IMR-90 (cell line): ENCODE results near the gene OXLD1. TPM values are rescaled to one million over a fixed set of nuclear protein-coding genes. Genes with fewer than 3 reads are reported as not detected.

ENCODE experiments used
- ATAC-seq: fragments of 200-7000 bp; cut with Tn5 transposase; 2 replicates; pipeline ENCODE4 v1.9.1; 2020; ENCODE audit warnings: low read depth, mild to moderate bottlenecking, moderate library complexity
- BruUV-seq: library from RNA; stranded (reverse); fragments of 400-500 nt; replicated peaks from 2 replicates; lab custom pipeline; 2021; lab: Mats Ljungman, UMichigan
- CTCF ChIA-PET: fragments of 300-600 bp; formaldehyde crosslinking; extraction: SDS; loops from one replicate; lab custom pipeline; 2021; ENCODE audit warnings: antibody characterized with exemption; lab: Yijun Ruan, JAX
- POLR2A ChIA-PET: fragments of 300-600 bp; sonication (Branson Sonifier 250); formaldehyde crosslinking; loops from one replicate; lab custom pipeline; 2022; ENCODE audit warnings: antibody characterized with exemption; ENCODE audit not compliant: unreplicated experiment; lab: Charles Lee
- DNase-seq: peaks from one replicate; pipeline ENCODE4 v3.0.0; 2013
- H2AFZ ChIP-seq: replicated peaks from 2 replicates; pipeline ENCODE3; 2013; ENCODE audit warnings: low read length, mild to moderate bottlenecking; ENCODE audit not compliant: poor library complexity
- H2AK5ac ChIP-seq: 2 replicates; pipeline ENCODE4 v1.6.1; 2013; ENCODE audit warnings: low read depth, low read length, inconsistent platforms
- H2AK9ac ChIP-seq: replicated peaks from 2 replicates; pipeline ENCODE3; 2013; ENCODE audit warnings: mild to moderate bottlenecking, low read depth, low read length, moderate library complexity; ENCODE audit not compliant: poor library complexity
- H2BK120ac ChIP-seq: 2 replicates; pipeline ENCODE4 v1.6.1; 2013; ENCODE audit warnings: low read depth, low read length, inconsistent platforms
- H2BK15ac ChIP-seq: 3 replicates; pipeline ENCODE4 v1.6.1; 2013; ENCODE audit warnings: low read depth, low read length, inconsistent platforms
- H2BK20ac ChIP-seq: 2 replicates; pipeline ENCODE4 v1.6.1; 2013; ENCODE audit warnings: low read depth, mild to moderate bottlenecking, inconsistent platforms, low read length, moderate library complexity
- H2BK5ac ChIP-seq: 2 replicates; pipeline ENCODE4 v1.6.1; 2013; ENCODE audit warnings: mild to moderate bottlenecking, low read depth, low read length, inconsistent platforms; ENCODE audit not compliant: poor library complexity, severe bottlenecking
- H3K14ac ChIP-seq: replicated peaks from 2 replicates; pipeline ENCODE4 v1.6.1; 2013; ENCODE audit warnings: low read depth, low read length, inconsistent platforms
- H3K18ac ChIP-seq: 2 replicates; pipeline ENCODE4 v1.6.1; 2013; ENCODE audit warnings: low read depth, low read length, control low read depth
- H3K23ac ChIP-seq: 2 replicates; pipeline ENCODE4 v1.6.1; 2013; ENCODE audit warnings: low read depth, low read length, inconsistent platforms
- H3K27ac ChIP-seq: 2 replicates; pipeline ENCODE4 v1.5.1; 2013; ENCODE audit warnings: mild to moderate bottlenecking, control low read depth, low read length; ENCODE audit not compliant: insufficient read depth
- H3K27me3 ChIP-seq: 2 replicates; pipeline ENCODE4 v1.6.1; 2013; ENCODE audit warnings: low read length; ENCODE audit not compliant: control insufficient read depth, insufficient read depth
- H3K36me3 ChIP-seq: 2 replicates; pipeline ENCODE4 v1.6.1; 2013; ENCODE audit warnings: low read length, mixed read lengths; ENCODE audit not compliant: control insufficient read depth, insufficient read depth
- H3K4ac ChIP-seq: 2 replicates; pipeline ENCODE4 v1.6.1; 2013; ENCODE audit warnings: low read depth, low read length, inconsistent platforms
- H3K4me1 ChIP-seq: 2 replicates; pipeline ENCODE4 v1.6.1; 2013; ENCODE audit warnings: low read length, mixed read lengths; ENCODE audit not compliant: control insufficient read depth, insufficient read depth
- H3K4me2 ChIP-seq: 2 replicates; pipeline ENCODE4 v1.6.1; 2013; ENCODE audit warnings: low read depth, mild to moderate bottlenecking, control low read depth, low read length, moderate library complexity
- H3K4me3 ChIP-seq: 2 replicates; pipeline ENCODE4 v1.5.1; 2013; ENCODE audit warnings: low read depth, mild to moderate bottlenecking, control low read depth, low read length, moderate library complexity; ENCODE audit not compliant: insufficient read depth
- H3K56ac ChIP-seq: 2 replicates; pipeline ENCODE4 v1.6.1; 2013; ENCODE audit warnings: low read length, inconsistent platforms; ENCODE audit not compliant: insufficient read depth; ENCODE audit errors: extremely low read depth
- H3K79me1 ChIP-seq, 2 experiments: 2 replicates each; pipeline ENCODE4 v1.6.1; 2013; ENCODE audit warnings: low read length in 2 of 2, inconsistent platforms in 1 of 2, low read depth in 1 of 2
- H3K9ac ChIP-seq: 2 replicates; pipeline ENCODE4 v1.6.1; 2013; ENCODE audit warnings: low read depth, low read length, control low read depth
- H3K9me1 ChIP-seq: 2 replicates; pipeline ENCODE4 v1.6.1; 2013; ENCODE audit warnings: low read length, inconsistent platforms; ENCODE audit not compliant: insufficient read depth
- H3K9me3 ChIP-seq: 2 replicates; pipeline ENCODE4 v1.6.1; 2013; ENCODE audit warnings: low read length; ENCODE audit not compliant: control insufficient read depth, insufficient read depth
- H4K20me1 ChIP-seq: 2 replicates; pipeline ENCODE4 v1.6.1; 2013; ENCODE audit warnings: low read length, inconsistent platforms; ENCODE audit not compliant: insufficient read depth
- H4K5ac ChIP-seq: 2 replicates; pipeline ENCODE4 v1.6.1; 2013; ENCODE audit warnings: mild to moderate bottlenecking, low read depth, low read length, control low read depth
- H4K8ac ChIP-seq, 2 experiments: 2 replicates each; pipeline ENCODE4 v1.6.1; 2013; ENCODE audit warnings: low read depth in 2 of 2, low read length in 2 of 2, control low read depth in 1 of 2, inconsistent platforms in 1 of 2
- H4K91ac ChIP-seq: 2 replicates; pipeline ENCODE4 v1.6.1; 2013; ENCODE audit warnings: low read depth, low read length, inconsistent platforms; ENCODE audit not compliant: insufficient read depth
- BHLHE40 ChIP-seq: fragments of 150-350 bp; IDR thresholded peaks from 2 replicates; pipeline ENCODE4 v1.6.1; 2016; ENCODE audit warnings: mild to moderate bottlenecking, low read depth, low read length
- CEBPB ChIP-seq: IDR thresholded peaks from 2 replicates; pipeline ENCODE4 v1.6.1; 2012; ENCODE audit warnings: low read depth, low read length, improper control_type of control experiment
- CHD1 ChIP-seq: IDR thresholded peaks from 2 replicates; pipeline ENCODE4 v1.6.1; 2012; ENCODE audit warnings: low read depth, low read length, improper control_type of control experiment
- CTCF ChIP-seq: conservative IDR thresholded peaks from 2 replicates; pipeline ENCODE4 v1.5.1; 2012; ENCODE audit warnings: mild to moderate bottlenecking, low read depth, low read length, improper control_type of control experiment
- ELK1 ChIP-seq: fragments of 150-350 bp; IDR thresholded peaks from 2 replicates; pipeline ENCODE4 v1.6.1; 2016; ENCODE audit warnings: low read depth, mild to moderate bottlenecking, low read length, moderate library complexity, borderline replicate concordance
- FOS ChIP-seq: fragments of 150-350 bp; IDR thresholded peaks from 2 replicates; pipeline ENCODE4 v1.6.1; 2016; ENCODE audit warnings: low read depth, low read length
- MAFK ChIP-seq: IDR thresholded peaks from 2 replicates; pipeline ENCODE4 v1.6.1; 2012; ENCODE audit warnings: low read depth, low read length, improper control_type of control experiment
- NFE2L2 ChIP-seq: fragments of 150-350 bp; IDR thresholded peaks from 2 replicates; pipeline ENCODE4 v1.6.1; 2016; ENCODE audit warnings: low read depth, mild to moderate bottlenecking, low read length
- POLR2A ChIP-seq: IDR thresholded peaks from 2 replicates; pipeline ENCODE4 v1.6.1; 2012; ENCODE audit warnings: mild to moderate bottlenecking, low read depth, low read length
- RAD21 ChIP-seq: IDR thresholded peaks from 2 replicates; pipeline ENCODE4 v1.6.1; 2012; ENCODE audit warnings: low read length, improper control_type of control experiment
- RCOR1 ChIP-seq: IDR thresholded peaks from 2 replicates; pipeline ENCODE4 v1.6.1; 2012; ENCODE audit warnings: mild to moderate bottlenecking, low read length, improper control_type of control experiment; ENCODE audit not compliant: insufficient replicate concordance
- RFX5 ChIP-seq: IDR thresholded peaks from 2 replicates; pipeline ENCODE4 v1.8.0; 2012; ENCODE audit warnings: low read depth, mild to moderate bottlenecking, low read length, moderate library complexity
- SMC3 ChIP-seq: fragments of 150-350 bp; IDR thresholded peaks from 2 replicates; pipeline ENCODE4 v1.6.1; 2016; ENCODE audit warnings: low read depth, mild to moderate bottlenecking, antibody characterized with exemption, low read length, moderate library complexity
- WGBS, 2 experiments: methylation state at CpG; one replicate each; pipeline versions ENCODE4 v1.1.5 to v1.1.7; 2013; ENCODE audit warnings: missing lambda C conversion rate in 2 of 2; ENCODE audit not compliant: insufficient read length in 1 of 2; ENCODE audit errors: extremely low coverage in 2 of 2; 5-methylcytosine and 5-hydroxymethylcytosine counted together
- dilution Hi-C: fragments of 300-500 bp; cut with HindIII; formaldehyde crosslinking; loops from one replicate; pipeline ENCODE4 v1.14.3; 2018; ENCODE audit warnings: low sequenced_read_pairs; ENCODE audit not compliant: unreplicated experiment
- in situ Hi-C: fragments of 300-500 bp; cut with MboI; formaldehyde crosslinking; loops from 3 replicates; pipeline ENCODE4 v1.14.3; 2019; ENCODE audit warnings: low sequenced_read_pairs, inconsistent platforms, mixed read lengths
- intact Hi-C: fragments of 100-400 bp; cut with micrococcal nuclease; formaldehyde crosslinking; loops from 2 replicates; pipeline ENCODE4 v1.10.0; 2022
- polyA plus RNA-seq, 3 experiments: library from polyadenylated mRNA; depleted of rRNA; stranded (reverse); fragments of >200 nt; gene quantifications; 2 replicates each; pipeline ENCODE4 v1.2.3, GENCODE V29; 2012; ENCODE audit warnings: low replicate concordance in 1 of 3
- total RNA-seq: library from RNA; depleted of rRNA; stranded (reverse); fragments of >200 nt; gene quantifications from 2 replicates; pipeline ENCODE4 v1.2.3, GENCODE V29; 2012
- TF ChIP-seq, protein P1 (sequence below): fragments of 150-350 bp; IDR thresholded peaks from 2 replicates; pipeline ENCODE4 v1.6.1; 2017; ENCODE audit warnings: mild to moderate bottlenecking, antibody characterized with exemption, low read length, low read depth

Gene OXLD1
- total and polyA plus RNA-seq, 2 of the 4 experiments (the other 2 are of a cell fraction), result 9.9 to 22.3 TPM

- Histone ChIP-seq H3K9me1 (peaks cover 10% of the 10 kb centered on the region; the same call in 1 of the 2 replicates), H3K56ac (no peak overlapping the region), H3K36me3 (peaks cover 44% of the 10 kb centered on the region), H4K5ac (no peak overlapping the region), H3K79me1 (peaks cover 28 to 63% of the 10 kb centered on the region in 2 experiments), H3K18ac (no peak overlapping the region), H3K27me3 (no peaks in the 10 kb centered on the region), H3K4ac (no peak overlapping the region), H4K91ac (no peak overlapping the region), H3K4me3 (no peak overlapping the region), H3K9me3 (no peaks in the 10 kb centered on the region), H3K23ac (no peak overlapping the region), H3K4me1 (peaks cover 4% of the 10 kb centered on the region), H2BK20ac (no peak overlapping the region), H2AK9ac (no peak overlapping the region), H2AK5ac (no peak overlapping the region), H2BK120ac (no peak overlapping the region), H3K4me2 (no peak overlapping the region), H4K20me1 (peaks cover 53% of the 10 kb centered on the region), H3K9ac (no peak overlapping the region), H2BK5ac (no peak overlapping the region), H2BK15ac (no peak overlapping the region), H3K14ac (no peak overlapping the region), H2AFZ (no peak overlapping the region), H3K27ac (no peak overlapping the region), H4K8ac (no peak overlapping the region)
- ChIA-PET POLR2A (no interaction called here), CTCF (no interaction called here)
- WGBS, 2 experiments, result 96% methylated on average over 4 of the region's 7 CpGs; no CpG with 5 or more reads in 1 of the 2 experiments
- intact Hi-C loops, result no loop called here
- DNase-seq, result no peak
- BruUV-seq, result no TSS peak
- ATAC-seq, result no peak
- dilution Hi-C loops, result no loop called here
- TF ChIP-seq CTCF (no peak), RFX5 (no peak), FOS (no peak), BHLHE40 (no peak), CEBPB (no peak), SMC3 (no peak), ELK1 (no peak), MAFK (no peak), CHD1 (no peak), RAD21 (no peak), NFE2L2 (no peak), POLR2A (no peak), RCOR1 (no peak)
- TF ChIP-seq, protein P1, sequence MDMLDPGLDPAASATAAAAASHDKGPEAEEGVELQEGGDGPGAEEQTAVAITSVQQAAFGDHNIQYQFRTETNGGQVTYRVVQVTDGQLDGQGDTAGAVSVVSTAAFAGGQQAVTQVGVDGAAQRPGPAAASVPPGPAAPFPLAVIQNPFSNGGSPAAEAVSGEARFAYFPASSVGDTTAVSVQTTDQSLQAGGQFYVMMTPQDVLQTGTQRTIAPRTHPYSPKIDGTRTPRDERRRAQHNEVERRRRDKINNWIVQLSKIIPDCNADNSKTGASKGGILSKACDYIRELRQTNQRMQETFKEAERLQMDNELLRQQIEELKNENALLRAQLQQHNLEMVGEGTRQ, result no peak
- in situ Hi-C loops, result no loop called here
These were observed 49.5 kb downstream of the OXLD1 start for GRCh38 chr17:81616877-81617276.
